Measurements from ENCODE around the gene SFXN3.
A peak's percentile ranks its signal among the peaks of the same experiment; 100 is the strongest.

The SFXN3 gene

GRCh38 chr10:101067356-101068083 is 36.5 kb downstream of the SFXN3 start:
- no peak for TF ChIP-seq GATA3 (IDR thresholded peaks at IDR 0.05; ENCODE audit: low read depth, low read length)
- TF ChIP-seq GATA2 (IDR thresholded peaks at IDR 0.05; ENCODE audit: low read depth, low read length), result no peak

GRCh38 chr10:101069441-101069840 is 38.4 kb downstream of the SFXN3 start:
- TF ChIP-seq GATA2 (IDR thresholded peaks at IDR 0.05; ENCODE audit: low read depth, low read length) (no peak), GATA3 (IDR thresholded peaks at IDR 0.05; ENCODE audit: low read depth, low read length) (no peak)

- TF ChIP-seq GATA2 (IDR thresholded peaks at IDR 0.05; ENCODE audit: low read depth, low read length) (no peak), GATA3 (IDR thresholded peaks at IDR 0.05; ENCODE audit: low read depth, low read length) (no peak)
These were observed 39.1 kb downstream of the SFXN3 start for GRCh38 chr10:101070098-101070497.

GRCh38 chr10:101071267-101071884 is 40.3 kb downstream of the SFXN3 start:
- no peak for TF ChIP-seq GATA2 (IDR thresholded peaks at IDR 0.05; ENCODE audit: low read depth, low read length)
- no peak for TF ChIP-seq GATA3 (IDR thresholded peaks at IDR 0.05; ENCODE audit: low read depth, low read length)

- TF ChIP-seq GATA2 (IDR thresholded peaks at IDR 0.05; ENCODE audit: low read depth, low read length), result no peak
- no peak for TF ChIP-seq GATA3 (IDR thresholded peaks at IDR 0.05; ENCODE audit: low read depth, low read length)
These were observed 40.9 kb downstream of the SFXN3 start for GRCh38 chr10:101071885-101072433.

- TF ChIP-seq GATA2 (IDR thresholded peaks at IDR 0.05; ENCODE audit: low read depth, low read length) (no peak), GATA3 (IDR thresholded peaks at IDR 0.05; ENCODE audit: low read depth, low read length) (no peak)
These were observed 41.9 kb downstream of the SFXN3 start for GRCh38 chr10:101072923-101073322.

GRCh38 chr10:101073631-101074030 is 42.6 kb downstream of the SFXN3 start:
- TF ChIP-seq GATA3 (IDR thresholded peaks at IDR 0.05; ENCODE audit: low read depth, low read length), result no peak
- TF ChIP-seq GATA2 (IDR thresholded peaks at IDR 0.05; ENCODE audit: low read depth, low read length), result no peak

- no peak for TF ChIP-seq GATA2 (IDR thresholded peaks at IDR 0.05; ENCODE audit: low read depth, low read length)
- no peak for TF ChIP-seq GATA3 (IDR thresholded peaks at IDR 0.05; ENCODE audit: low read depth, low read length)
These were observed 44.7 kb downstream of the SFXN3 start for GRCh38 chr10:101075775-101076174.

- TF ChIP-seq GATA2 (IDR thresholded peaks at IDR 0.05; ENCODE audit: low read depth, low read length) (no peak), GATA3 (IDR thresholded peaks at IDR 0.05; ENCODE audit: low read depth, low read length) (no peak)
These were observed 45.6 kb downstream of the SFXN3 start for GRCh38 chr10:101076630-101077029.

GRCh38 chr10:101079874-101080273 is 48.8 kb downstream of the SFXN3 start:
- TF ChIP-seq GATA2 (IDR thresholded peaks at IDR 0.05; ENCODE audit: low read depth, low read length) (peak; percentile 88), GATA3 (IDR thresholded peaks at IDR 0.05; ENCODE audit: low read depth, low read length) (no peak; the same call in 1 of the 2 replicates)

GRCh38 chr10:101080933-101081931 is 50.2 kb downstream of the SFXN3 start:
- TF ChIP-seq GATA3 (IDR thresholded peaks at IDR 0.05; ENCODE audit: low read depth, low read length), result no peak
- TF ChIP-seq GATA2 (IDR thresholded peaks at IDR 0.05; ENCODE audit: low read depth, low read length), result 0 out of 2 replicates have a peak, but pooled peaks have one; percentile 8

GRCh38 chr10:101085846-101086245 is 54.8 kb downstream of the SFXN3 start:
- TF ChIP-seq GATA2 (IDR thresholded peaks at IDR 0.05; ENCODE audit: low read depth, low read length) (no peak), GATA3 (IDR thresholded peaks at IDR 0.05; ENCODE audit: low read depth, low read length) (no peak)

- no peak for TF ChIP-seq GATA2 (IDR thresholded peaks at IDR 0.05; ENCODE audit: low read depth, low read length)
- TF ChIP-seq GATA3 (IDR thresholded peaks at IDR 0.05; ENCODE audit: low read depth, low read length), result no peak
These were observed 56.3 kb downstream of the SFXN3 start for GRCh38 chr10:101087376-101087775.

GRCh38 chr10:101087965-101088364 is 56.9 kb downstream of the SFXN3 start:
- TF ChIP-seq GATA2 (IDR thresholded peaks at IDR 0.05; ENCODE audit: low read depth, low read length) (peak; percentile 100), GATA3 (IDR thresholded peaks at IDR 0.05; ENCODE audit: low read depth, low read length) (no peak; the same call in 1 of the 2 replicates)

Measured in SH-SY5Y (cell line).